ENCODE measurements around the gene MRPL49. TPM values are rescaled to one million over a fixed set of nuclear protein-coding genes. Genes with fewer than 3 reads are reported as not detected.
"Not testable (repeated sequence)": the region's sequence is repeated elsewhere in the genome, so short reads cannot be mapped to it uniquely, and the experiment has no call there.

The MRPL49 gene
- total and polyA plus RNA-seq, 9 of the 15 experiments (the other 6 are each of a cell fraction or from before 2014, with no cell fraction given) = 74.3 to 132 (median 91.2) TPM

DNA sequence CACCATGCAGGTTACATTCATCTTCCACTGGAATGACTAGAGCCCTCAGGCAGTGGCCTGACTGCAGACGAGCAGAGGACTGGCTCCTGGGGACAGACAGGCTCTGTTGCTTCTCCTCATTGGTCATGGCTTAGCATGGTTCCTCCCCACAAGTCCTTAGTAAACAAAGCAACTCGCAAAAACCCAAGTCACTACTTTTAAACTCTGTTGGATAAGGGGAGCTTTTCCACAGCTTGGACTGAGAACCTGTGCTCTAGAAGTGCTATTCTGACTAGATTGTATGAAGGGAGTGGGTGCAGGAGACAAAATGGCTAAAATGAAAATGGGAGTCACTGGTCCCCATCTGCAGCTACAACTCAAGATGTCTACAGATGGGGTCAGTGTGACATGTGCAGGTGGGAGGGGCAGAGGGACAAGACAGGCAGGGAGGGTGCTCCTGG is 52.5 kb downstream of the MRPL49 start (continued):
- peak; percentile 72; the same call in 1 of the 2 replicates for TF ChIP-seq ZNF592 (IDR thresholded peaks at IDR 0.05)
- TF ChIP-seq EHMT2 (IDR thresholded peaks at IDR 0.05) = peak; percentile 72; the same call in 1 of the 2 replicates
- TF ChIP-seq NRF1 (conservative IDR thresholded peaks at IDR 0.05 in 1 of 2, IDR thresholded peaks at IDR 0.05 in 1 of 2) = peak; percentile 68 to 69
- TF ChIP-seq ILF3 (IDR thresholded peaks at IDR 0.05; ENCODE audit: borderline replicate concordance) = 0 out of 2 replicates have a peak, but pooled peaks have one; percentile 12
- TF ChIP-seq MNT (conservative IDR thresholded peaks at IDR 0.05) = peak; percentile 65 to 80; a peak in 3 of 4 replicates
- 0 out of 4 replicates have a peak, but pooled peaks of 1 of the 2 experiments have one; percentile 42 for TF ChIP-seq HDAC1 (IDR thresholded peaks at IDR 0.05)
- TF ChIP-seq, protein P1, sequence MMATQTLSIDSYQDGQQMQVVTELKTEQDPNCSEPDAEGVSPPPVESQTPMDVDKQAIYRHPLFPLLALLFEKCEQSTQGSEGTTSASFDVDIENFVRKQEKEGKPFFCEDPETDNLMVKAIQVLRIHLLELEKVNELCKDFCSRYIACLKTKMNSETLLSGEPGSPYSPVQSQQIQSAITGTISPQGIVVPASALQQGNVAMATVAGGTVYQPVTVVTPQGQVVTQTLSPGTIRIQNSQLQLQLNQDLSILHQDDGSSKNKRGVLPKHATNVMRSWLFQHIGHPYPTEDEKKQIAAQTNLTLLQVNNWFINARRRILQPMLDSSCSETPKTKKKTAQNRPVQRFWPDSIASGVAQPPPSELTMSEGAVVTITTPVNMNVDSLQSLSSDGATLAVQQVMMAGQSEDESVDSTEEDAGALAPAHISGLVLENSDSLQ (IDR thresholded peaks at IDR 0.05) = peak; percentile 75
- 0 out of 2 replicates have a peak, but pooled peaks have one; percentile 18 for TF ChIP-seq SUPT5H (IDR thresholded peaks at IDR 0.05)
- TF ChIP-seq NR4A1, ATF1 (CRISPR knock-in tag; IDR thresholded peaks at IDR 0.05): not testable (repeated sequence)
- 0 out of 2 replicates have a peak, but pooled peaks have one; percentile 17 for TF ChIP-seq NR4A1 (tag; IDR thresholded peaks at IDR 0.05)
- peak; percentile 44; the same call in 1 of the 2 replicates for TF ChIP-seq ATF7 (IDR thresholded peaks at IDR 0.05)
- TF ChIP-seq KDM5B (IDR thresholded peaks at IDR 0.05; ENCODE audit: insufficient replicate concordance, low read depth, low read length) = peak; percentile 33
- 0 out of 2 replicates have a peak, but pooled peaks have one; percentile 29 for TF ChIP-seq POLR2A (conservative IDR thresholded peaks at IDR 0.05)
- TF ChIP-seq, protein P2, sequence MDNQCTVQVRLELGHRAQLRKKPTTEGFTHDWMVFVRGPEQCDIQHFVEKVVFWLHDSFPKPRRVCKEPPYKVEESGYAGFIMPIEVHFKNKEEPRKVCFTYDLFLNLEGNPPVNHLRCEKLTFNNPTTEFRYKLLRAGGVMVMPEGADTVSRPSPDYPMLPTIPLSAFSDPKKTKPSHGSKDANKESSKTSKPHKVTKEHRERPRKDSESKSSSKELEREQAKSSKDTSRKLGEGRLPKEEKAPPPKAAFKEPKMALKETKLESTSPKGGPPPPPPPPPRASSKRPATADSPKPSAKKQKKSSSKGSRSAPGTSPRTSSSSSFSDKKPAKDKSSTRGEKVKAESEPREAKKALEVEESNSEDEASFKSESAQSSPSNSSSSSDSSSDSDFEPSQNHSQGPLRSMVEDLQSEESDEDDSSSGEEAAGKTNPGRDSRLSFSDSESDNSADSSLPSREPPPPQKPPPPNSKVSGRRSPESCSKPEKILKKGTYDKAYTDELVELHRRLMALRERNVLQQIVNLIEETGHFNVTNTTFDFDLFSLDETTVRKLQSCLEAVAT (IDR thresholded peaks at IDR 0.05) = peak in 1 of 2 experiments; percentile 26; a peak in 1 of 4 replicates
- TF ChIP-seq ATF1 (tag; IDR thresholded peaks at IDR 0.05) = peak; percentile 12; the same call in 1 of the 2 replicates
- TF ChIP-seq VEZF1 (CRISPR knock-in tag; IDR thresholded peaks at IDR 0.05) = 0 out of 2 replicates have a peak, but pooled peaks have one; percentile 19
- TF ChIP-seq L3MBTL2 (IDR thresholded peaks at IDR 0.05) = peak; percentile 51
- peak; percentile 56; the same call in 1 of the 2 replicates for TF ChIP-seq EP400 (IDR thresholded peaks at IDR 0.05)
- peak; percentile 35; the same call in 1 of the 2 replicates for TF ChIP-seq CTBP1 (IDR thresholded peaks at IDR 0.05; ENCODE audit: borderline replicate concordance)
